HG03159 (cell line): ENCODE data around the gene PLXNA2.

Experiments used
- ATAC-seq: cut with Tn5 transposase; IDR thresholded peaks from one replicate; pipeline ENCODE4 v1.9.1; 2021; ENCODE audit warnings: mild to moderate bottlenecking, moderate library complexity; ENCODE audit not compliant: unreplicated experiment

PLXNA2 gene

GRCh38 chr1:208149776-208150514 lies 94.2 kb downstream of the PLXNA2 start:
- ATAC-seq: no peak

GRCh38 chr1:208149213-208149612 lies 95.0 kb downstream of the PLXNA2 start:
- ATAC-seq: no peak

GRCh38 chr1:208148380-208148779 lies 95.8 kb downstream of the PLXNA2 start:
- ATAC-seq: no peak

GRCh38 chr1:208146650-208147049 lies 97.5 kb downstream of the PLXNA2 start:
- ATAC-seq: no peak

GRCh38 chr1:208145167-208145566 lies 99.0 kb downstream of the PLXNA2 start:
- no peak for ATAC-seq

- no peak for ATAC-seq
These were observed 101.4 kb downstream of the PLXNA2 start for GRCh38 chr1:208142590-208143382.

GRCh38 chr1:208141610-208142192 lies 102.5 kb downstream of the PLXNA2 start:
- no peak for ATAC-seq

- ATAC-seq: no peak
These were observed 104.6 kb downstream of the PLXNA2 start for GRCh38 chr1:208139434-208140045.

- no peak for ATAC-seq
These were observed 107.0 kb downstream of the PLXNA2 start for GRCh38 chr1:208137193-208137592.

- no peak for ATAC-seq
These were observed 107.6 kb downstream of the PLXNA2 start for GRCh38 chr1:208136459-208137182.

GRCh38 chr1:208135354-208135753 lies 108.8 kb downstream of the PLXNA2 start:
- ATAC-seq: no peak

- ATAC-seq: no peak
These were observed 109.7 kb downstream of the PLXNA2 start for GRCh38 chr1:208134491-208134890.

GRCh38 chr1:208133355-208133754 lies 110.8 kb downstream of the PLXNA2 start:
- ATAC-seq: no peak

GRCh38 chr1:208132287-208132882 lies 111.8 kb downstream of the PLXNA2 start:
- ATAC-seq: peak; percentile 83

GRCh38 chr1:208131621-208132286 lies 112.4 kb downstream of the PLXNA2 start:
- ATAC-seq: peak; percentile 20

GRCh38 chr1:208129487-208129886 lies 114.7 kb downstream of the PLXNA2 start:
- ATAC-seq: no peak

GRCh38 chr1:208129060-208129459 lies 115.1 kb downstream of the PLXNA2 start:
- no peak for ATAC-seq

GRCh38 chr1:208127792-208128529 lies 116.2 kb downstream of the PLXNA2 start:
- ATAC-seq: no peak

- no peak for ATAC-seq
These were observed 116.9 kb downstream of the PLXNA2 start for GRCh38 chr1:208127284-208127683.
